ENCODE measurements around the gene LPP. TPM values are rescaled to one million over a fixed set of nuclear protein-coding genes. Genes with fewer than 3 reads are reported as not detected.

The LPP gene
- total and polyA plus RNA-seq, 2 donors from 2014 or later = 6.7 to 233 TPM

GRCh38 chr3:188567478-188568195 lies 413.7 kb downstream of the LPP start:
- peaks cover 0 to 17% (median 0%) of the 10 kb centered on the region in 3 donors for H3K4me1 ChIP-seq (ENCODE audit: control insufficient read depth in 2 of 3, insufficient read depth in 2 of 3, low read depth in 1 of 3, low read length in 3 of 3)
- intact Hi-C loops (cut with DNase I) = no loop called here
- FAIRE-seq (no peak), DNase-seq (no peak)
- H3K36me3 ChIP-seq (ENCODE audit: control insufficient read depth in 2 of 3, insufficient read depth in 3 of 3, low read length in 3 of 3) = no peaks in the 10 kb centered on the region
- no peaks in the 10 kb centered on the region for H3K9me3 ChIP-seq (ENCODE audit: control insufficient read depth in 2 of 3, insufficient read depth in 1 of 3, low read length in 3 of 3)
- no peak overlapping the region for H3K9ac ChIP-seq (ENCODE audit: low read length in 3 of 3)
- TF ChIP-seq, protein P1, sequence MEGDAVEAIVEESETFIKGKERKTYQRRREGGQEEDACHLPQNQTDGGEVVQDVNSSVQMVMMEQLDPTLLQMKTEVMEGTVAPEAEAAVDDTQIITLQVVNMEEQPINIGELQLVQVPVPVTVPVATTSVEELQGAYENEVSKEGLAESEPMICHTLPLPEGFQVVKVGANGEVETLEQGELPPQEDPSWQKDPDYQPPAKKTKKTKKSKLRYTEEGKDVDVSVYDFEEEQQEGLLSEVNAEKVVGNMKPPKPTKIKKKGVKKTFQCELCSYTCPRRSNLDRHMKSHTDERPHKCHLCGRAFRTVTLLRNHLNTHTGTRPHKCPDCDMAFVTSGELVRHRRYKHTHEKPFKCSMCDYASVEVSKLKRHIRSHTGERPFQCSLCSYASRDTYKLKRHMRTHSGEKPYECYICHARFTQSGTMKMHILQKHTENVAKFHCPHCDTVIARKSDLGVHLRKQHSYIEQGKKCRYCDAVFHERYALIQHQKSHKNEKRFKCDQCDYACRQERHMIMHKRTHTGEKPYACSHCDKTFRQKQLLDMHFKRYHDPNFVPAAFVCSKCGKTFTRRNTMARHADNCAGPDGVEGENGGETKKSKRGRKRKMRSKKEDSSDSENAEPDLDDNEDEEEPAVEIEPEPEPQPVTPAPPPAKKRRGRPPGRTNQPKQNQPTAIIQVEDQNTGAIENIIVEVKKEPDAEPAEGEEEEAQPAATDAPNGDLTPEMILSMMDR (IDR thresholded peaks at IDR 0.05; ENCODE audit: borderline replicate concordance, extremely low read depth, insufficient read depth) = no peak
- H3K27ac ChIP-seq (ENCODE audit: low read depth in 2 of 2, low read length in 2 of 2) = no peak overlapping the region
- no peak overlapping the region for H3K4me3 ChIP-seq (ENCODE audit: low read length in 3 of 3)
- H3K27me3 ChIP-seq (ENCODE audit: control insufficient read depth, insufficient read depth, low read length) = no peaks in the 10 kb centered on the region

- H3K4me3 ChIP-seq (ENCODE audit: low read length in 3 of 3) = no peak overlapping the region
- intact Hi-C loops (cut with DNase I) = no loop called here
- TF ChIP-seq, protein P1 (IDR thresholded peaks at IDR 0.05; ENCODE audit: borderline replicate concordance, extremely low read depth, insufficient read depth) = no peak
- peaks cover 0 to 17% (median 0%) of the 10 kb centered on the region in 3 donors for H3K4me1 ChIP-seq (ENCODE audit: control insufficient read depth in 2 of 3, insufficient read depth in 2 of 3, low read depth in 1 of 3, low read length in 3 of 3)
- DNase-seq = no peak
- no peaks in the 10 kb centered on the region for H3K27me3 ChIP-seq (ENCODE audit: control insufficient read depth, insufficient read depth, low read length)
- H3K9ac ChIP-seq (ENCODE audit: low read length in 3 of 3) = no peak overlapping the region
- no peaks in the 10 kb centered on the region for H3K9me3 ChIP-seq (ENCODE audit: control insufficient read depth in 2 of 3, insufficient read depth in 1 of 3, low read length in 3 of 3)
- no peaks in the 10 kb centered on the region for H3K36me3 ChIP-seq (ENCODE audit: control insufficient read depth in 2 of 3, insufficient read depth in 3 of 3, low read length in 3 of 3)
- H3K27ac ChIP-seq (ENCODE audit: low read depth in 2 of 2, low read length in 2 of 2) = no peak overlapping the region
- FAIRE-seq = no peak
Measured at GRCh38 chr3:188568736-188569135, 414.8 kb downstream of the LPP start.

GRCh38 chr3:188571531-188572095 lies 417.7 kb downstream of the LPP start:
- H3K36me3 ChIP-seq (ENCODE audit: control insufficient read depth in 2 of 3, insufficient read depth in 3 of 3, low read length in 3 of 3) = no peaks in the 10 kb centered on the region
- DNase-seq (no peak), FAIRE-seq (no peak)
- no peaks in the 10 kb centered on the region for H3K27me3 ChIP-seq (ENCODE audit: control insufficient read depth, insufficient read depth, low read length)
- H3K4me3 ChIP-seq (ENCODE audit: low read length in 3 of 3) = no peak overlapping the region
- no peak overlapping the region for H3K9ac ChIP-seq (ENCODE audit: low read length in 3 of 3)
- no peaks in the 10 kb centered on the region for H3K9me3 ChIP-seq (ENCODE audit: control insufficient read depth in 2 of 3, insufficient read depth in 1 of 3, low read length in 3 of 3)
- peaks cover 0 to 17% (median 0%) of the 10 kb centered on the region in 3 donors for H3K4me1 ChIP-seq (ENCODE audit: control insufficient read depth in 2 of 3, insufficient read depth in 2 of 3, low read depth in 1 of 3, low read length in 3 of 3)
- TF ChIP-seq, protein P1 (IDR thresholded peaks at IDR 0.05; ENCODE audit: borderline replicate concordance, extremely low read depth, insufficient read depth) = no peak
- no peak overlapping the region for H3K27ac ChIP-seq (ENCODE audit: low read depth in 2 of 2, low read length in 2 of 2)
- intact Hi-C loops (cut with DNase I) = no loop called here

Measured in kidney (tissue), 14 donors.